OCI-LY1 (cell line): ENCODE measurements around the gene KCTD1.

Source experiments
- EZH2 ChIP-seq: fragments of 200-600 bp; sonication (generic), shearing (Covaris generic); IDR thresholded peaks from 2 replicates; pipeline ENCODE4 v1.8.0; 2017; ENCODE audit warnings: borderline replicate concordance, mixed run types, mild to moderate bottlenecking, antibody characterized with exemption, low read length, moderate library complexity, mixed read lengths
- TF ChIP-seq, protein P1 (sequence below): fragments of 200-600 bp; sonication (generic), shearing (Covaris generic); IDR thresholded peaks from 2 replicates; pipeline ENCODE4 v1.5.1; 2017; ENCODE audit warnings: mild to moderate bottlenecking, antibody characterized with exemption, low read length, moderate library complexity, mixed read lengths

- TF ChIP-seq, protein P1, sequence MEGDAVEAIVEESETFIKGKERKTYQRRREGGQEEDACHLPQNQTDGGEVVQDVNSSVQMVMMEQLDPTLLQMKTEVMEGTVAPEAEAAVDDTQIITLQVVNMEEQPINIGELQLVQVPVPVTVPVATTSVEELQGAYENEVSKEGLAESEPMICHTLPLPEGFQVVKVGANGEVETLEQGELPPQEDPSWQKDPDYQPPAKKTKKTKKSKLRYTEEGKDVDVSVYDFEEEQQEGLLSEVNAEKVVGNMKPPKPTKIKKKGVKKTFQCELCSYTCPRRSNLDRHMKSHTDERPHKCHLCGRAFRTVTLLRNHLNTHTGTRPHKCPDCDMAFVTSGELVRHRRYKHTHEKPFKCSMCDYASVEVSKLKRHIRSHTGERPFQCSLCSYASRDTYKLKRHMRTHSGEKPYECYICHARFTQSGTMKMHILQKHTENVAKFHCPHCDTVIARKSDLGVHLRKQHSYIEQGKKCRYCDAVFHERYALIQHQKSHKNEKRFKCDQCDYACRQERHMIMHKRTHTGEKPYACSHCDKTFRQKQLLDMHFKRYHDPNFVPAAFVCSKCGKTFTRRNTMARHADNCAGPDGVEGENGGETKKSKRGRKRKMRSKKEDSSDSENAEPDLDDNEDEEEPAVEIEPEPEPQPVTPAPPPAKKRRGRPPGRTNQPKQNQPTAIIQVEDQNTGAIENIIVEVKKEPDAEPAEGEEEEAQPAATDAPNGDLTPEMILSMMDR = no peak
- TF ChIP-seq EZH2 = no peak
Measured at GRCh38 chr18:26419746-26420145, 128.6 kb downstream of the KCTD1 start.
